NCI-H2171 (cell line): Measurements from ENCODE around the gene PTPRG.

Source experiments
- DNase-seq: peaks from one replicate; lab custom pipeline; 2025; lab: John Stamatoyannopoulos, UW

Gene PTPRG

DNA sequence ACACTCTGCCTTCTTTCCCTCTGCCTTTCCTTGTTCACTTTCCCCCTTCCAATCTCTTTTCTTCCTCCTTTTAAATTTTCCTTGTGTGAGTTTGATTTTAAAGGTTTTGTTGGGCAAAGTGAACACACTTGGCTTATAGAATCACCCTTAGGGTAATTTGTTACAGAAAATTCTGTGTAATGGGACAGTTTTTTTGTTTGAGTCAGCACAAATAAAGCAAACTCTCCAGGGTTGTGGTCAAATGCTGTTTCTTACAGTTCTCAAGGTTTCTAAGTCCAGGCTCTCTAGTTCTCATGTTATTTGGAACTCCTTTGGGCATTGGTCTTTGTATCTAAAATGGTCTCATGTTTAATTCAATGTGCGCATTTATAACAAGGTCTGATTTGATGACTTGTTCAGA, 307.1 kb downstream of the PTPRG start:
- DNase-seq: no peak

DNA sequence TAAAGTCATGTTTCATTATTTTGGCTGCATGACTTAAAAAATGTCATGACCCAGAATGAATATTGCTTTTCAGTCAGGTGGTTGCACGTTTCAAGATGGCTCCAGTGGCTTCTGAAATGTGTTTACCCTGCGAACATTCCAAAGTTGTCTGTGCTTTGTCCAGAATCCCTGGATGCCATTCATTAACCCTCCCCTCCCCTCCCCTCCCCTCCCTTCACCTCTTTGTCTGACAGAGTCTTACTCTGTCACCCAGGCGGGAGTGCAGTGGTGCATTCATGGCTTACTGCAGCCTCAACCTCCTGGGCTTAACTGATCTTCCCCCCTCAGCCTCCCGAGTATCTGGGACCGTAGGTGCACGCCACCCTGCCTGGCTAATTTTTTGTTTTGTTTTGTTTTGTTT, 308.0 kb downstream of the PTPRG start:
- no peak for DNase-seq

DNA sequence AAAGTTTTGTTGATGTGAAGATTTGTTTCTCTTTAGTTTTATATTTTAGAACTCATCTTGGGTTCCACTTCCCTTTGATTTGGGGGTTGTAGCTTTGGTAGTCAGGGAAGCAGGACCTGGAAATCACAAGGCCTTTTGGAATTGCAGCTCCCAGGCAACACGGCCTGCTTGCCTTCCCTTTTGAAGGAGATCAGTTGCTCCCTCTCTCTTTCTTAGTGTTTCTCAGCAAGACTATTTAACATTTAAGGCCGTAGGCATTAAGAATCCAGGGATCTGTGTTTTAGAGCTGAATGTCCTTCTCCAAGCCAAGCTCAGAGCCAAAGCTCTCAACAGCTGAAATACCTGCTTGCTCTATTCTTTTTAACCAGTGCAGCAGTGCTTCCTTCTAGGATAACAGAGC, 310.3 kb downstream of the PTPRG start:
- no peak for DNase-seq

DNA sequence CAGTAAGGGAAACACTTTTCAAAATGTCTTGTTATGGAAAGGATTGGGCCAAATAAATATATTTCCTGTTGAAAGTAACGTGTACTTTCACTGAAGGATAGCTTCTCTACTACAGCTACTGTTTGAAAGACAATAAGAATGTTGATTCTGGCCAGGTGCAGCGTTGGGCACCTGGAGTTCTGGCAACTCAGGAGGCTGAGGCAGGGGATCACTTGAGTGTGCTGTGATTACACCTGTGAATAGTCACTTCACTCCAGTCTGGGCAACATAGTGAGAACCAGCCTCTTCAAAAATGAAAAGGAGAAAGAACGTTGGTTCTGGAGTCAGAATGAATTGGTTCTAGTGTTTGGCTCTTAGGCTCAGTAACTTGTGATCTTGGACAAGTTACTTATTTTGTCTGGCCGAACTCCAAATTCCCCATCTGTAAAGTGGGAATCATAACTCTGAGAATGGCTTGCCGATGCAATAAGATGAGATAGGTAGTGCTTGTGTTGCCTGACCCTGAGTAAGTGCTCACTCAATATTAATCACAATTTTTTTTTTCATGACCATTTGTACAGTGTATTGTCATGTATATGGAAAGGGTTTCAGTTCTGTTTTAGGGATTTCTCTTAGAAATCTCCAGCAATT, 310.8 kb downstream of the PTPRG start:
- no peak for DNase-seq

DNA sequence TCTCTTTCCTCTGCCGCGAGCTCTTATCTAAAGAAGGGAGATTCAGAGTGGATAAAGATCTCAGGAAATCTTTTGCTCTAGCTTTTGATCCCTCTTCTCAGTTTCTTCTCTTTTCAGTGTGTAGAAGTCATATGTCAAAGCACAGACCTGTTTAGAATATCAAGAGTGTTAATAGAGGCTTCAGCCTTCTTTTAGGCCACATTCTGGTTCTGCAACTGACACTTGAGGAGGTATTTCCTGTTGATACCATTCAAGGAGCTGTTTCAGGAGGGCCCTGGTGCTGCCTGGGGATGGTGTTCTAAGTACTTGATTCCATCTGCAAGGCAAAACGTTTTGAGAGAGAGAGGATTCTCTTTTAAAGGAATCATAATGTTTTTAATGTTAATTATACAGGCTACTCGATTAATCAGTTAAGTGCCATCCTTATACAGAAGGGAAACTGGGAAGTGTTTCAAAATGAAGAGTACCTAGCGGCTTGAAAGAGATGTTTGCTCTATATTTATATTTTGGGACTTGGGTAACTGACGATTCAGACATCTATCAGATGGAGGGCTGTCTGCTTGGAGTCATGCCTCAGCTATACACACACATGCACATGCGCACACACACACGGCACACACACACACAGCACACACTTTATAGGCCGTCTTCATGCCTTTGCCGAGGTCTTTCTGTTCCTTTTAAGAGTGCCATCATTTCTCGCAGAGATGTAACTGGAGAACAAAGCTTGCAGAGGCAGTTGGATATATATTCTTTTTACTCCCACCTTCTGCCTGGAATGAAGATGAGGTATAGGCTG, 313.9 kb downstream of the PTPRG start:
- DNase-seq: no peak

DNA sequence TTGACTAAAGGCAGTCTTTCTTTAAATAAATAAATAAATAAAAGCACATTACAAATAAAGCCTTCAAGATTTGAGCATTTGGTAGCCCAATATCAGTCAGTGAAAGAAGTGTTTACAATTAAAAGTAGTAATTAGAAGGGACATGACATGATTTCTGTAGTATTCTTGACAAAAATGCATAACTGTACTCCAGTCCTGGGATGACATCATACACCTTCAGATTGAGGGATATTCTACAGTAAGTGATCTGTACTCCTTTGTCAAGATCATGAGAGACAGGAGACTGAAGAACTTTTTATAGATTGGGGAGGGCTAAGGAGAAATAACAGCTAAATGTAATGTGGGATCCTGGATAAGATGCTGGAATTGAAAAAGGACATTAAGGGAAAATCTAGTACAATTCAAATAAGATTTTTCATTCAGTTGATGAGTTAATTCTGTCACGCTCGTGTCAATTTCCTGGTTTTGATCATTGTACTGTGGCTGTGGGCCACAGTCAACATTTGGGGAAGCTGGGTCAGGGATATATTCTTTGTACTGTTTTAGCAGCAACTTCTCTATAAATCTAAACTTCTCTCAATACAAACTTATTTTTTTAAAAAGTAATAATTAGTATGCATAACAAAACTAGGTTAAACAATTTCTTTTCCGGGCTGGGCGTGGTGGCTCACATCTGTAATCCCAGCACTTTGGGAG, 314.8 kb downstream of the PTPRG start:
- no peak for DNase-seq

DNA sequence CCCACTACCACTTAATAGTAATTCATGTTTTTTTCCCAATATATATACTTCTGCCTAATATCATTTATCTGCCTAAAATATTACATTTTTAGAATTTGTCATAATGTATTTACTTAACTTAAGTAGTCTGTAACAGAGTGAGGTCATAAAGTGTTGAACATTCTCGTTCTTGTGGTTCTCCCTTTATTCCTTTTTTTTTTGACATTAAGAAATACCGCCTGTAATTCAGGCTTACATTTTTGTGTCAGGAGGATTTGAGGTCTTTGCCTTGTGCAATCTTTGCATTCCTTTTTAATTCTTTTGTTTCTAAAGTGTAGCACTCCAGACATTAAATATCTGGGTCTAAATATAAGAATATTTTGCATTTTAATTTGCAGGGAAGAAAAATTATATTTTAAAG, 315.4 kb downstream of the PTPRG start:
- DNase-seq: no peak

DNA sequence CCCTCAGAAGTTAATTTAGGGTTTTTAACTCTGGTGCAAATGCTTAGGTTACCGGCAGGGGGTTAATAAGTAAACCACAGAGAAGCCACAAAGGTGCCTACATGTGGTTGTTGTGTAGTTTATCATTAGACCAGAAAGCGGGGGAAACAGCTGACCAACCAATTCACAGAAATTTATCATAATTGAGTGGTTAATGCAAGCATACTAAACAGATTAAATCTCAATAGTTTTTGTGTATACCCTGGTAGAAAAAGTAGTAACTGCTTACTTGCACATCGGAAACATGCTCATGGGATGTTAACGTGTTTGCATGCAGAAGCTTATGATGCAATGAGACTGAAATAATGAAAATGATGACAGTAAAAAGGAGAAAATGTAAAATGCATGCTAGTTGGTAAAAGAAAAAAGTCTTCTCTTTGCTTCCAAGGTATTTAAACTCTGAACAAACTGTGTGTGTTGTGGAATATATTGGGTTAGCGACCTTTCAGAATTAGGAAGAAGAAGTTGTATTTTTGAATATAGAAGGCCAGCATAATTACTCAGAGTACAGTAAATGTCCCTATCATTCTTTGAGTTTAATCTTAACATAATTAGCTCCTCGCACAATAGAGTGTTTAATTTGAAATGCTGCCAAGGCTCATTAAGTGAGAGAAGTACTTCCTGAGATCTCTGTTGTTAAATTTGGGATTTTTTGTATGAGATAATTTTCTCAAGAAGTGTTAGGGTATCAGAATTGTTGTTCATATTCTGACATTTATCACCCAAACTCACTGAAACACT, 316.2 kb downstream of the PTPRG start:
- DNase-seq: no peak

DNA sequence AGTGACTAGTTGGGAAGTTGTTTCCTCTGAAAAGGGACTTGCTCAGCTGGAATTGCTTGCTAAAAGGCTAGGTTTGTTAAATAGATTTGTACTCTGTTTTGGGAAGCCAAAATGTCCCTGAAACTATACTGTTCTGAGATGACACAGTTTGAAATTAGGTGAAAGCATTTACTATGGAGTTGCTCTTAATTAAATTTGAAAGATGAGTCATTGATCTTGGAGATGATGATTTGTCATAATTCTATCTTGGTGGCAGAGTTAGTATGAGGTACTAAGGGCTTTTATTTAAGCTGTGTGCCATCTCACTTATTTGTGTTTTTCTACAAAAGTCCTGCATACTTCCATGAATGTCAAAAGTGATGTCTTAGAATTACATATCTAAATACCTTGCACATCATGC, 320.9 kb downstream of the PTPRG start:
- no peak for DNase-seq

DNA sequence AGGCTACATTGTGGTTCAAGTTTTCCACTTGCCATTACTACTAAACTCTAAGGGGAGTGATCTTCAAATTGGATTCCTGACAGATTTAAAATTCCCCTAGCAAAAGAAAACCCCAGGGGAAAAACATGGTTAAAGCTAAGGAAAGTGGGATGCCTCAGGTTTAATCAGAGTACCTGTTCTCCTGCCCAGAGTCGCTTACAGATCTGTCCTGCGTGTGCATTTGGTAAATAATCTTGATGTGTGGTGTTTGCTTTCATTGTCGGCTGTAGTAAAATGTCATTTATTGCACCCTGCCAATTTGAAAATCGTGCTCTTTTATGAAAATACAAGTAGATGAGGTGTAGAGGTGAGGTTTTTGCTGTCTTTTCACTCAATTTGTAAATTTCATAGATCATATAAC, 323.4 kb downstream of the PTPRG start:
- DNase-seq: no peak

DNA sequence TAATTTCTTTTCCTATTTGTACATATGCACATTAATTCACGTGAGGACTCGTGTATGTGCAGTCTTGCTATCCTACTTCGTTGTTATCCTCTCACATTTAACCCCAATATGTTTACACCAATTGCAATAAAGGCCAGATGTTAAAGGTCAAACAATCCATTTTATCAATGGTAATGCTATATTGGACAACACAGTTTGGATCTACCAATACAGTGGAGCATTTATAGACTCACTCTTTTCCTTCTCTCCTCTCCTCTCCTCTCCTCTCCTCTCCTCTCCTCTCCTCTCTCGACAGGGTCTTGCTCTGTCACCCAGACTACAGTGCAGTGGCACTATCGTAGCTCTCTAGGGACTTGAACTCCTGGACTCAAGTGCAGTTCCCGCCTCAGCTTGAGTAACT, 324.0 kb downstream of the PTPRG start:
- DNase-seq: no peak

DNA sequence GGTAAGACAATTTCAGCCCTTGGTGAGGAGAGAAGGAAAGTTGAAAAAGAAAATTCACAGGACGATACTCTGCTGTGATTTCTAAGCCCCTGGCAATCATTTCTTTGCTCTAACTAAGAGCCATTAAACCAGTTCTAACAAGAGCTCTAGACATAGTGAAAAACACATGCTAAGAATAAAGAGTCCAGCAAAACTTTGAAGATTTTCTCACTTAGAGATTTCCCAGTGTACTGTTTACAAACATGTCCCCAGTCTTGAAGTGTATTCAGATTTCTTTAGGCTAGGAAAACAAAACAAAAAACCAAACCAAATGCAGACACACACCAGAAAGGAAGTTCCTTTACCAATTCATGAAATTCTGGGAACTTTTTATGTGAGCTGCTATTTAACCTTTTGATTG, 325.8 kb downstream of the PTPRG start:
- DNase-seq: no peak

DNA sequence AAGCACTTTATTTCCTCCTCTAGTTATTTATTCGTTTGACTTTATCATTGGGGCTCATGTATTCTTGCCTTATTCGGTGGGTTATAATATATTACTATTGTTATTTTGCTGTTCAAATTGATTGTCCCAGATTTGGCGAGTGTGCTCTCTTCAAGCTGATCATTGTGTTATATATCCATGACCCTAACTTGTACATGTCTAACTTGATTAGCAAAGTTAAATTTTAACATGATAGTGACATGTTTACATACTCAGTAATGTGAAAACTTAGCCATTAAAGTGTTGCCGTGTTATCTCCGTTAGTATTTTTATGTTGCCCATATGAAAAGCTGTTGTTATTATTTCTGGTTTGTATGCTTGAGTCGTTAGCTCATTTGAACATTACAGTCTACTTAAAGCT, 327.9 kb downstream of the PTPRG start:
- no peak for DNase-seq

DNA sequence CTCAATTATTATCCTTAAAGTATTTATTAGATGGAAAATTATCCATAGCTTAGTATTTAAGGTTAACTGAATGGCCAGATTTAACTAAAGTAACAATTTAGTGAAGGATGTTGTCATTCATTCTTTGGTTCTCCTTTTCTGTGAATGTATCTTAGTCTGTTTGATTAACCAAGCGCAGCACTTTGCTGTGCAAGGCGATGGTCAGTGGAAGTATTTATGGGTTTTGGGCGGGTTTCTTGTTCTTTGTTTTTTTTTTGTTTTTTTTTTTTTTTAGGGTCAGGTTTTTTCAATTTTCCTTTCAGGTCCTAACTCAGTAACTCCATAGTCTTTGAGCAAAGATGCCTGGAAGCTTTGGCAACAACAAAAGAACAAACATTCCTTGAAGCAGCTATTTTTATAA, 328.8 kb downstream of the PTPRG start:
- DNase-seq: no peak

DNA sequence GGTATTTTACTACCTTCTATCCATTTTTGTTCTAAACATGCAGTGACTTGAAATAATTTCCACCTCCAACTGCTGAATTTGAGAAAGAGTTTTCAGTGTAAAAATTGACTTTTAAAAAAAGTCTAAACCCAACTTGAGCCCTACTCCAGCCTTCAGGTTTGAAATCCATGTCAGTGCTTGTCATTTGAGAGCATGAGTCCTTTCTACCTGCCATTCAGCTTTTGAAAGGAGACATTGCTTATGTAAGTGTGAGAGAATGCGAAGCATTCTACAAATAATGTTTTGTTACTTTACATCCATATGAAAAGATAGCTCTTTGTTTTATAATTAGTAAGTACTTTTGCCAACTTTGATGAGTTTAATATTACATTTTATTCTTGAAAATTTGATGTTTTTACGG, 329.2 kb downstream of the PTPRG start:
- no peak for DNase-seq

DNA sequence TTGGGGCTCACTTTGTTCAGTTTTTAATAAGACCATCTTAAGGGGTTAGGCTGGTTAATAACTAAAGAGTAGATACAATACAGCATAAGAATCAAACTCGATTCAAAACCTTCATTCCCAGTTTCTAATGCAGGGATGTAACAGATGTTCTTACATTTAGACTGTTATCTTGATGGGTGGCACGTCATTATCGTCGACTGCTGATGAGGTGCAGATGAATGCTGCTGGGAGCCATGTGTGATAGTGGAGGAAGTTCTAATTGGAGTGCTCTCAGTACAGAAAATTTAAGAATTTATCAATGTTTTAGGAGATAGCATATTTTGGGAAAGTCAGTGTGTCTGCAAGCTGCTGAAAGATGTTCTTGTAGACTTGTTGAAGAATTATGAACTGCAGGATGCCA, 331.5 kb downstream of the PTPRG start:
- no peak for DNase-seq

DNA sequence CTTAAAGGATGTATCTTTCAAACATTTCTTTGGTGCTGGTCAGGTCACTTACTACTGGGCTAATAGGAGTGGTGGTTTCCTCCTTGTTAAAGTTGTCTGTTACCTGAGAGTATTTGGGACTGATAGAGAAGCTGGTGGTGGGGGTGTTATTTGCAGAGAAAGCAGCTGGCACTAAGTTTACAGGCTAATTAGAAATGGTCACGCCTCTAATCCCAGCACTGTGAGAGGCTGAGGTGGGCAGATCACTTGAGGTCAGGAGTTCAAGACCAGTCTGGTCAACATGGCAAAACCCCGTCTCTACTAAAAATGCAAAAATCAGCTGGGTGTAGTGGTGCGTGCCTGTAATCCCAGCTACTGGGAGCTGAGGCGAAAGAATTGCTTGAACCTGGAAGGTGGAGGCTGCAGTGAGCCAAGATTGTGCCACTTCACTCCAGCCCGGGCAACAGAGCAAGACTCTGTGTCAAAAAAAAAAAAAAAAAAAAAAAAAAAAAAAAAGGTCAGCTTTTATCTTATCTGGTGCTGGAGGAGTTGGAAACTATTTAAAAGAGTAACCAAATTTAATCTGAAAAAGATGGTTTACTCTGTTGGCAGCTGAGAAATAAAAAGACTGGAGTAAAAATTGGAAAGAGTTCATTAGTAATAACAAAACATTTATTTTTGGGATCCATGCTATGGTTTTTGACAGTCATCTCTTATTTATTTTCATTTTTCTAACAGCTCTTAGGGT, 332.6 kb downstream of the PTPRG start:
- DNase-seq: no peak

DNA sequence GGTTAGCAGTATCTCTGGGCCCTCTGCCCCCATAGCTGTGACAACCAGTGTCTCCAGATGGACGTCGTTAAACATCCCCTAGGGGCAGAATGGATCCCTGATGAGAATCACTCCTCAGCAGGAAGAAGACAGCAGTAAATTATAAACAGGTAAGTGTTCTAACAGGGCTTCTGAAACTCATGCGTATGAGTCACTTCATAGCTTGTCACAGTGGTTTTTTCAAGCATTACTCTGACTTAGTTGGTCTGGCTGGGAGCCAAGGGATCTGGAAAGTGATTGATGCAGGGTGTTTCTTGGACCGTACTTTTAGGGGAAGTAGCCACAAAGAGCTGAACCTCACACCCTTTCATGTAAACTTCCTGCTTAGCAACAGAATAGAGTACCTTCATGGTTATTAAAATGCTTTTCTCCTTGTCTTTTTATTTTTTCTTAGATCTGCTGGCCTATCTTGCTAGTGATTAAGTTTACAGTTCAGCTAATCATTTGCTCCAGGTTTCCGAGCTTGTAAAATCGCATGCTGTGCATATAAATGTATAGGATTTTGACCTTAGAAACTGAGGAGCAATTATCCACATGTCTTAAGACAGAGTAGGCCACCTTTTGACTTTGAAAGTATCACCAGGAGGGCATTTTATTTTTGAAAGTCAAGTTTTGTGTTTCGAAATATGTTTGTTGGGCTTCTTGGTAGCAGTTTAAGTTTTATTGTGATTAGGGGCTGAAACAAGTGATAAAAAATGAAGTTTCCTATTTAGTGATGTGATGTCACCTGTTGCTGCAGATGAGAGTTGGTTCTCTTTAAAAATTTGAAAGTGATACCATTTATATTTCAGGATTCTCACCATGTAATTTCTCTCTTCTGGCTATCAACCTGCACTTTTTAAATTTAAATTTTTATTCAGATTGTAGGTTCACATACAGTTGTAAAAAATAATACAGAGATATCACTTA, 333.9 kb downstream of the PTPRG start:
- DNase-seq: no peak

DNA sequence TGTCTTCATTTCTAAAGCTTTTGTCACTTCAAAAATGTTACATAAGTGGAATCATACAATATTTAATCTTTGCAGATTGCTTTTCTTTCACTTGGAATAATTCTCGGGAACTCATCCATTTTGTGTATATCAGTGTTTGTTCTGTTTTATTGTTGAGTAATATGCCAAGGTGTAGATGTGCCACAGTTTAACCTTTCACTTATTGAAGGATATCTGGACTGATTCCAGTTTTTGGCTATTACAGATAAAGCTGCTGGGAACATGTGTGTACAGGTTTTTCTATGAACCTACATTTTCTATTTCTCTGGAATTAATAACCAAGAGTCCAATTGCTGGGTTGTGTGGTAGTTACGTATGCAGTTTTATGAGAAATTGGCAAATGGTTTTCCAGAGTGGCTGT, 334.9 kb downstream of the PTPRG start:
- no peak for DNase-seq

DNA sequence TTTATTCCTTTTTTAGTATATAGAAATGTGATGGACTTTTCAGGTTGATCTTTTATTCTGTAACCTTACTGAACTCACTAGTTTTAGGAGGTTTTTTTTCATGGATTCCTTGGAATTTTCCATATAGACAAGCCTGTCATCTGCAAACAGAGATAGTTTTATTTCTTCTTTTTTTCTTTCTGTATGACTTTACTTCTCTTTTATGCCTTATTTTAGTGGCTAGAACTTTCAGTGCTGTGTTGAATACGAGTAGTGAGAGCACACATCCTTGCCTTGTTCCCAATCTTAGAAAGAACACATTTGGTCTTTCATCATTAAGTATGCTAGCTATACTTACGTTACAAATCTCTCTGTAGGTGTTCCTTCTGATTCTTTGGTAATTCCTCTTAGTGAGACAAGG, 336.5 kb downstream of the PTPRG start:
- no peak for DNase-seq
